ENCODE measurements around the gene VPS13D.

GRCh38 chr1:12301518-12302237 lies 71.8 kb downstream of the VPS13D start:
- TF ChIP-seq POLR2A (IDR thresholded peaks at IDR 0.05) (no peak), CTCF (IDR thresholded peaks at IDR 0.05) (no peak)

Data from ovary (tissue), 3 donors.